ENCODE measurements around the gene MT1E. TPM values are rescaled to one million over a fixed set of nuclear protein-coding genes. Genes with fewer than 3 reads are reported as not detected.
A peak's percentile ranks its signal among the peaks of the same experiment; 100 is the strongest.

MT1E gene
- total RNA-seq (2021; ENCODE audit: unreplicated experiment) (383 TPM), Bru-seq, nascent RNA (percentile 100 among the genes with signal in this experiment), BruChase-seq, experiment 1, labeled RNA remaining after a 6-hour chase (percentile 100 among the genes with signal in this experiment), BruChase-seq, experiment 2, labeled RNA remaining after a 2-hour chase (percentile 99 among the genes with signal in this experiment)
- polyA plus RNA-seq (2012): 1,051 and 1,163 TPM in 2 replicates
- long read RNA-seq, transcript MT1E-201 (3 exons, 704 nt): major isoform, 69 of 73 reads
- long read RNA-seq, partial matches to known transcripts: 3 of 73 reads
- long read RNA-seq, other reads (novel, unspliced or antisense): 0 of 73 reads

- Histone ChIP-seq H3K27me3 (ENCODE audit: insufficient read depth, low read length) (no peaks in the 10 kb centered on the region), H3K4me1 (ENCODE audit: control insufficient read depth in 1 of 2, insufficient read depth in 2 of 2, low read length in 2 of 2) (peaks cover 12 to 43% of the 10 kb centered on the region in 2 experiments), H3K27ac (ENCODE audit: low read depth, low read length) (peak within 1 kb of the TSS; percentile 97), H3K9me3 (ENCODE audit: control insufficient read depth in 1 of 2, insufficient read depth in 1 of 2, low read depth in 1 of 2, low read length in 2 of 2) (no peaks in the 10 kb centered on the region), H3K36me3 (ENCODE audit: control insufficient read depth in 1 of 2, insufficient read depth in 2 of 2, low read length in 2 of 2) (no peaks in the 10 kb centered on the region), H4K20me1 (ENCODE audit: insufficient read depth) (no peaks in the 10 kb centered on the region), H2AFZ (ENCODE audit: low read depth, low read length, poor library complexity, severe bottlenecking) (no peak within 1 kb of the TSS), H3K9ac (ENCODE audit: low read length) (peak within 1 kb of the TSS; percentile 87), H3K4me3 (replicated peaks in 1 of 2; ENCODE audit: low read depth in 1 of 2, low read length in 2 of 2) (peak within 1 kb of the TSS; percentile 66 to 72), H3K4me2 (ENCODE audit: low read length) (peak within 1 kb of the TSS; percentile 88), H3K9me2 (ENCODE audit: insufficient read depth) (no peaks in the 10 kb centered on the region), H3K79me2 (ENCODE audit: insufficient read depth, low read length) (peaks cover 12% of the 10 kb centered on the region)
- TSS peak; percentile 95 for BruUV-seq (replicated peaks)
- RAD21 ChIA-PET (ENCODE audit: low non-redundant PET in 1 of 2, low total read pairs in 2 of 2, uncharacterized antibody in 2 of 2, unreplicated experiment in 2 of 2): interaction anchor here (0.7 to 2.7 kb wide), 11 partner anchors 14 to 77 kb away, joined by 3 to 7 read pairs (median 4); partner anchors contain the start of gene MT2A (in 1 of the 2)
- intact Hi-C loops (cut with micrococcal nuclease): loop anchor here (1.0 to 5.0 kb wide), 2 partner anchors 17 to 57 kb away; partner anchors contain the start of genes MT1X and MT2A
- TF ChIP-seq SIN3A (IDR thresholded peaks at IDR 0.05; ENCODE audit: low read depth): peak; percentile 79
- TF ChIP-seq EGR1 (IDR thresholded peaks at IDR 0.05; ENCODE audit: low read depth): no peak
- peak; percentile 100 for TF ChIP-seq POLR2AphosphoS5 (IDR thresholded peaks at IDR 0.05; ENCODE audit: low read depth, low read length)
- TF ChIP-seq ZFX (IDR thresholded peaks at IDR 0.05): peak; percentile 54
- peak; percentile 51; the same call in 1 of the 2 replicates for TF ChIP-seq MAX (IDR thresholded peaks at IDR 0.05)
- no peak for TF ChIP-seq JUND (IDR thresholded peaks at IDR 0.05)
- TF ChIP-seq ZBTB33 (IDR thresholded peaks at IDR 0.05; ENCODE audit: extremely low read depth, insufficient replicate concordance, low read length): peak; percentile 13
- TF ChIP-seq SP1 (IDR thresholded peaks at IDR 0.05; ENCODE audit: low read depth): peak; percentile 57
- TF ChIP-seq CEBPB (IDR thresholded peaks at IDR 0.05; ENCODE audit: low read depth): no peak
- TF ChIP-seq TCF7L2 (IDR thresholded peaks at IDR 0.05; ENCODE audit: borderline replicate concordance, extremely low read depth, insufficient read depth, insufficient read length): peak; percentile 32
- TF ChIP-seq YY1 (IDR thresholded peaks at IDR 0.05; ENCODE audit: extremely low read depth, insufficient replicate concordance, low read depth, low read length): peak; percentile 57
- TF ChIP-seq POLR2A (IDR thresholded peaks at IDR 0.05; ENCODE audit: borderline replicate concordance, extremely low read depth, insufficient read depth, insufficient read length): peak; percentile 98
- TF ChIP-seq EZH2 (IDR thresholded peaks at IDR 0.05): no peak
- TF ChIP-seq CBX3 (IDR thresholded peaks at IDR 0.05; ENCODE audit: low read depth): no peak; the same call in 1 of the 2 replicates
- DNase-seq (ENCODE audit: low read depth, low spot score) (peak; percentile 77), ATAC-seq (peak; percentile 86)
- POLR2A ChIA-PET: interaction anchor here (0.8 to 9.4 kb wide), 20 partner anchors 8 to 306 kb away, joined by 3 to 344 read pairs (median 4); partner anchors contain the start of genes MT1F, MT1X, MT2A and NUDT21
- CTCF ChIA-PET: interaction anchor here (0.6 to 2.8 kb wide), 6 partner anchors 12 to 78 kb away, joined by 3 to 7 read pairs (median 3); no protein-coding TSS in a partner anchor
Observed at GRCh38 chr16:56625140-56625942, at the start of gene MT1E. TSS of gene MT1E (plus strand) at chr16:56625781. CDS start at chr16:56625852, 71 bp downstream.
